DLD1 (cell line): ENCODE measurements around the gene SUPT3H.
"Not testable (repeated sequence)": the region's sequence is repeated elsewhere in the genome, so short reads cannot be mapped to it uniquely, and the experiment has no call there.

Experiments used
- in situ Hi-C: cut with HindIII; loops from 2 replicates; pipeline ENCODE4 v1.10.0; 2017; ENCODE audit warnings: low sequenced_read_pairs

SUPT3H gene

GRCh38 chr6:45327956-45328522 lies 49.7 kb downstream of the SUPT3H start, which contains the start of gene RUNX2:
Gene RUNX2, plus strand, starts transcription at chr6:45328330. Its CDS starts 397 bp downstream, at chr6:45328727.
- in situ Hi-C loops: no loop called here

- in situ Hi-C loops: no loop called here
These were observed 50.9 kb downstream of the SUPT3H start for GRCh38 chr6:45326698-45327417.

- in situ Hi-C loops: no loop called here
These were observed 54.0 kb downstream of the SUPT3H start for GRCh38 chr6:45323656-45324224.

- in situ Hi-C loops: no loop called here
These were observed 57.4 kb downstream of the SUPT3H start for GRCh38 chr6:45320349-45320748.

GRCh38 chr6:45314146-45314545 lies 63.6 kb downstream of the SUPT3H start:
- in situ Hi-C loops: no loop called here

GRCh38 chr6:45310118-45310788 lies 67.5 kb downstream of the SUPT3H start:
- in situ Hi-C loops: no loop called here

- in situ Hi-C loops: no loop called here
These were observed 72.2 kb downstream of the SUPT3H start for GRCh38 chr6:45305546-45305945.

- in situ Hi-C loops: no loop called here
These were observed 74.9 kb downstream of the SUPT3H start for GRCh38 chr6:45302832-45303231.

GRCh38 chr6:45301348-45302142 lies 76.2 kb downstream of the SUPT3H start:
- in situ Hi-C loops: no loop called here

GRCh38 chr6:45300736-45301135 lies 77.0 kb downstream of the SUPT3H start:
- in situ Hi-C loops: no loop called here

- in situ Hi-C loops: no loop called here
These were observed 78.6 kb downstream of the SUPT3H start for GRCh38 chr6:45299096-45299581.

GRCh38 chr6:45297320-45297719 lies 80.4 kb downstream of the SUPT3H start:
- in situ Hi-C loops: no loop called here

- in situ Hi-C loops: not testable (repeated sequence)
These were observed 83.6 kb downstream of the SUPT3H start for GRCh38 chr6:45294065-45294701.

GRCh38 chr6:45293306-45293705 lies 84.4 kb downstream of the SUPT3H start:
- in situ Hi-C loops: no loop called here

GRCh38 chr6:45289751-45290514 lies 87.8 kb downstream of the SUPT3H start:
- in situ Hi-C loops: no loop called here

GRCh38 chr6:45286707-45287106 lies 91.0 kb downstream of the SUPT3H start:
- in situ Hi-C loops: not testable (repeated sequence)

- in situ Hi-C loops: no loop called here
These were observed 99.4 kb downstream of the SUPT3H start for GRCh38 chr6:45278367-45278766.

- in situ Hi-C loops: not testable (repeated sequence)
These were observed 100.0 kb downstream of the SUPT3H start for GRCh38 chr6:45277741-45278140.

- in situ Hi-C loops: no loop called here
These were observed 102.4 kb downstream of the SUPT3H start for GRCh38 chr6:45275358-45275757.
